OCI-M1 (cell line): Measurements from ENCODE around the gene MAP4K2.
"Not testable (repeated sequence)": the region's sequence is repeated elsewhere in the genome, so short reads cannot be mapped to it uniquely, and the experiment has no call there.

Source experiments
- DNase-seq: peaks from one replicate; lab custom pipeline; 2025; lab: John Stamatoyannopoulos, UW

Gene MAP4K2

DNA sequence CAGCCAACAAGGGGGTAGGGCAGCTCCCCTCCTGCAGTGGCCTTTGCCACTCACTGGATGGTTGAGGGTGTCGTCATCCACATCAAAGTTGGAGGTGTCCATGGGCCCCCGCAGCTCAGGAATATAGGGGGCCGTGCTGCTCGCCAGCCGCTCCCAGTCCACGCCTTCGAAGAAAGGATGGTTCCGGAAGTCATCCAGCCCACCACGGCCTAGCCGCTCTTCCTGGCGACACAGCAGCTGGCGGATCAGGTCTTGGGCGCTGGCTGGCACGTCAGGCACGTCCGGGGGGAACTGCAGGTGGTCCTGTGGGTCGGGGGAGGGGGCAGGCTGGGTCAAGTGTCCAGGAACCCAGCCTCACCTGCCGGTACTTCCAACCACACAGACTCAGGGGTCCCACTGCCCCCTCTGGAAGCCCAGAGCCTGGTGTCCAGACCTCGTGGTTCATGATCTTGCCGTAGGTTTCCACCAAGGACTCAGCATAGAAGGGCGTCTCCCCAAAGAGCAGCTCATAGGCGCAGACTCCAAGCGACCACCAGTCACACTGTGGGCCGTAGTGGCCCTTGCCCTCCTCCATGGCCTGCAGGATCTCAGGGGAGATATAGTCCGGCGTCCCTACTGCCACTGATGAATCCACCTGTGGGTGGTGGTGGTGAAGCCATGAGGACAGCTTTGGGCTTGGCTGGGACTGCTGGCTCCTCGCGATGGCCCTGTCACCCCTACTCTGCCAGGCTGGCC, 35.8 kb upstream of the MAP4K2 start:
- DNase-seq, result no peak

GRCh38 chr11:64837887-64838351, 34.9 kb upstream of the MAP4K2 start:
- DNase-seq, result no peak

- DNase-seq, result no peak
These were observed 33.5 kb upstream of the MAP4K2 start for GRCh38 chr11:64836448-64837072.

GRCh38 chr11:64835616-64836447, 32.8 kb upstream of the MAP4K2 start:
- DNase-seq, result no peak

DNA sequence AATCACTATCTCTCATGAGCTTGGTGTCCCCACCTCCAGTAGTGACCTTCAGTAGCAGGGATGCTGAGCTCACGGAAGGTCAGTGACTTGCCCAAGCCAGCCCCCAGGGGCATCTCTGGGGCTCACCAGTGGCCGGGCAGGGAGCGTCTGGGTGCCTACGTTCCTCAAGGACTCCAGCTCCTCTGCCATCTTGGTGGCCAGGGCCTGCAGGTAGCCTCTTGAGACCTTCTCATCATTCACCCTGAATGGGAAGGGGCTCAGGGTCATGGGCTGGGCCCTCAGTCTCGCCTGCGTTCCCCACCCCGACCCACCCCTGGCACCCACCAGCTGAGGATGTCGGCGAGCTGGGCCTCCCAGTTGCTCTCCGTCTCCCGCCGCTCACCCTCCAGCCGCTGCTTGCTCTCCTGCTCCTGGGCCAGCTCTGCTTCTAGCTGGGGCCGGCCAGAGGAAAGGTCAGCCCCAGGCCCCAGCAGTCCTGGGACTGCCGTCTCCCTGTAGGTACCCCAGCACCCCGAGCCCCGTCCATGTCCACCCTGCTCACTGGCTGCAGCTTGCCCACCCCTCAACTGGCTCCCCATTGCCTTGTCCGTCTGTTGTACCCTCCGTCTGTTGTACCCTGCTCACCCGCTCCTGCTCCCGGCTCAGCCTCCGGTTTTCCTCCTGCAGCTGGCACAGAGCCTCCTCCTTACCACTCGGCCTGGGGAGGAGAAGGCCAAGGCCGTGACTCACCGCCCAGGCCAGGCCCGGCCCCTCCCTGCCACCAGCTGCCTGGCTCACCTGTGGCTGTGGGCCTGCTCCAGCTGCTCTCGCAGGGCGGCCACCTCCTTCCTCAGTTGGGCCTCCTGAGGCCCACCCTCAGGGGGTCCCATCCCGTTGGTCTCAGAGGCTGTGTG, 32.0 kb upstream of the MAP4K2 start:
- DNase-seq, result no peak

DNA sequence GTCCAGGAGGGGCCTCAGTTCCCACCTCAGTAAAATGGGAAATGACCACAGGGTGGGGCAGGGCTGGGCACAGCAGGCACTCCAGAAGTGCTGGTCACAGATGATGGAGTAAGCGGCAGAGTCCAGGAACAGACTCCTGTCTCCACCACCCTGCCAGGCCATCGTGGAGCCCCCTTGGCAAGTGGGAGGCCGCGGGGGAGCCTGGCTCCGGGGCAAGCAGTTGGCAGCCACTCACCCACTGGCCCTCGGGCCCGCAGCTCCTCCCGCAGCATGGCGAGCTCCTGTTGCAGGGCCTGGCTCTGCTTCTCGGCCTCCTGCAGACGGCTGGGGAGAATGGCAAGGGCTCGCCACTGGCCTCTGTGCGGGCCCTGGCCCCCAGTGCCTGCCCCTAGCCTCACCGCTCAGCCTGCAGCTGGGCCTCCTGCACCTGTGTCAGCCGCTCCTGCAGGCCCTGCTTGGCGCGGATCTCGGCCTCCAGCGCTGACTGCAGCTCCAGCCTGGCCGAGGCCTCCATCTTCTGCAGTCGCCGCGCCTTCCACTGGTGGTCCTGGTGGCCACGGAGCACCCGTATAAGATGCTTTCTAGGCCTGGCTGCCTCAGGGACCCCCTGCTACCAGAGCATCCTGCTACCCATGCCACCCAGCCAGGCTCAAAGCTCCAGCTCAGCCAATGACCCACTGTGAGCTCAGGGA, 31.2 kb upstream of the MAP4K2 start:
- DNase-seq, result no peak

DNA sequence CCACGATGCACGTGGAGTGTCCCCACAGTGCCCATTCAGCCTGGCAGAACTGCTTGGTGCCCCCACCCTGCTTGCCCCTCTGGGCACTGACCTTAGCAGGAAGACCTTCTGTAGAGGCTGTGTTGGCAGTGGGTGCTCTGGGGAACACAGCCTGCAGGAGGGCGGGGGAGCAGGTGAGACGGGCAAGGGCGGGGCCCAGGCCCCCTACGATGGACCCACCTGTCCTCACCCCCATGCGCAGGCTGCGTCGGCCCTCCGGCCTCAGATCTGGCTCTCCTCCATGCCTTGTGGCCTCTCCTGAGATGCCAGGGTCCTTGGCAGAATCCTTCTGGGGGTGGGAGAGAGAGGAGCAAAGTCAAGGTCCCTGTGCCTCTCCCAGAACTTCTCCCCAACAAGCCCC, 30.5 kb upstream of the MAP4K2 start:
- no peak for DNase-seq

GRCh38 chr11:64833198-64833502, 30.1 kb upstream of the MAP4K2 start:
- no peak for DNase-seq

GRCh38 chr11:64832467-64833197, 29.6 kb upstream of the MAP4K2 start:
- DNase-seq, result no peak

DNA sequence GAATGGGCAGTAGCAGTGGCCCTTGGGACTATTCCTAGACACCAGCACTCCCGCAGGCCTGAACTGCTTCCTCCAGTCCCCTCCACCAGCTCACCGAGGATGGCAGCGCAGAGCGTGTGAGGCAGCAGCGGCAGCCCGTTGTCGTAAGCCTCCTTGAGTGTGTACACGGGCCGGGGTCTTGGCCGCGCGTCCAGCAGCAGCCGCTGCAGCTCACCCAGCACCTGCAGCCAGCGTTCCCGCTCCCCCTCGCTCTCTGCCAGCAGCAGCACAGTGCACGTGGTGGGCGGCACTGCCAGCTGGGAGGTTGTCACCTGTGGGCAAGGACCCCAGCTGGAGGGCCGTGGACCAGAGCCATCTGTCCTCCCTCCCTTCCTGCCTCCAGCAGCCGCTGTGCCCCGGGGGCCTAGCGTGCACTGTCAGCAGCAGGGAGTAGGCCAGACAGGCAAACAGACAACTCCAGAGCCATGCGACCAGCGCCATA, 28.4 kb upstream of the MAP4K2 start:
- no peak for DNase-seq

GRCh38 chr11:64829536-64830251, 26.7 kb upstream of the MAP4K2 start:
- no peak for DNase-seq

DNA sequence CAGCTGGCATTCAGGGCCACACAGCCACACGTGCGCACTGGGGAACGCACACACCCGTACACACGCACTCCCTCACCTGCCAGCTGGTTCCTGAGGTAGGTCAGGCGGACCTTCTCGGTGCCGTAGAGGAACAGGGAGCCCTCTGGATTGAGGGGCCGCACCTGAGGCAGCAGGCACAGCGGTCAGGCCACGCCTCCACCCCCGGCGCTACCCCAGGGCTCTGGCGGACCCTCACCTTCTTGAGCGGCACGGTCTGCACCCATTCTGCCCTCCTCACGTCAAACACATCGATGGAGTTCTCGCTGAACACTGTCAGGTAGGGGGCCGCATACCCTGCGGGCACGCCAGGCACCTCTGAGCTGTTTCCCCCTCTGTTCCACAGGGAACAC, 24.4 kb upstream of the MAP4K2 start:
- no peak for DNase-seq

- DNase-seq, result no peak
These were observed 23.8 kb upstream of the MAP4K2 start for GRCh38 chr11:64826578-64827450.

GRCh38 chr11:64826062-64826461, 23.0 kb upstream of the MAP4K2 start:
- DNase-seq, result no peak

GRCh38 chr11:64823568-64824119, 20.6 kb upstream of the MAP4K2 start:
- DNase-seq, result no peak

DNA sequence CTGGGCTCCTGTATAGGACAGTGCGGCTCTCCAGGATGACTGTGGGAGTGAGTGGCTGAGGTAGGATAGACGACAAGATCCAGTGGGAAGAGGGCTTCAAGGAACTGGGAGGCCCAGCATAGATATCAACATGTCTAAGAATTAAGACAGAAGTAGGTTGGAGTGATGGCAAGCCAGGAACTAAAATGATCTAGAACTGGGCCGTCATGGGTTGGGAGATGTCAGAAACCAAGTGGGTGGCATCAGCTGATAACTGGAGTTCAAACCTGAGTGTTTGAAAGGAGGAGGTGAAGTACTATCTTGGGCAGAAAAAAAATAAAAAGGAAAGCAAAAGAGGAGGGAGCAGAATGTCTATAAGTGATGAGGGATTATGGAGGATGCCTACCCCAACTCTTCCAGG, 14.5 kb upstream of the MAP4K2 start:
- no peak for DNase-seq

GRCh38 chr11:64815433-64815832, 12.4 kb upstream of the MAP4K2 start:
- DNase-seq, result not testable (repeated sequence)

GRCh38 chr11:64814712-64815187, 11.7 kb upstream of the MAP4K2 start:
- no peak for DNase-seq
